H1 (cell line): ENCODE data around the gene ADGRA3. TPM values are rescaled to one million over a fixed set of nuclear protein-coding genes. Genes with fewer than 3 reads are reported as not detected.

Experiments used
- CTCF ChIA-PET: fragments of 300-600 bp; sonication (Branson Sonifier 250); formaldehyde crosslinking; loops from one replicate; lab custom pipeline; 2021; ENCODE audit not compliant: partially characterized antibody; lab: Charles Lee
- POLR2A ChIA-PET: fragments of 300-600 bp; sonication (Branson Sonifier 250); formaldehyde crosslinking; loops from one replicate; lab custom pipeline; 2021; ENCODE audit warnings: inconsistent platforms; ENCODE audit not compliant: partially characterized antibody; lab: Charles Lee
- DNase-seq, 2 experiments: peaks; one replicate each; pipeline versions ENCODE4 v3.0.0 to v3.0.0-alpha.2; 2010 to 2022; ENCODE audit warnings: low spot score in 2 of 2, low read depth in 1 of 2, mixed read lengths in 1 of 2
- FAIRE-seq: peaks from 2 replicates; lab custom pipeline; 2011; peaks lifted over from hg19 to GRCh38; lab: Jason Lieb, UNC
- H2AFZ ChIP-seq: 2 replicates; pipeline ENCODE4 v1.8.1; 2012; ENCODE audit warnings: low read length, inconsistent platforms
- H2AK5ac ChIP-seq: 2 replicates; pipeline ENCODE4 v1.6.1; 2013; ENCODE audit warnings: low read depth, low read length
- H2BK120ac ChIP-seq: replicated peaks from 2 replicates; pipeline ENCODE3; 2013; ENCODE audit warnings: low read depth, low read length, inconsistent platforms
- H2BK12ac ChIP-seq: 2 replicates; pipeline ENCODE4 v1.6.1; 2013; ENCODE audit warnings: low read depth, low read length
- H2BK15ac ChIP-seq: 2 replicates; pipeline ENCODE4 v1.6.1; 2013; ENCODE audit warnings: low read length
- H2BK20ac ChIP-seq: 2 replicates; pipeline ENCODE4 v1.6.1; 2013; ENCODE audit warnings: low read length
- H2BK5ac ChIP-seq: 2 replicates; pipeline ENCODE4 v1.6.1; 2013; ENCODE audit warnings: low read depth, low read length
- H3K14ac ChIP-seq: 2 replicates; pipeline ENCODE4 v1.6.1; 2013; ENCODE audit warnings: inconsistent platforms; ENCODE audit not compliant: insufficient read length
- H3K18ac ChIP-seq: 2 replicates; pipeline ENCODE4 v1.6.1; 2013; ENCODE audit warnings: low read length; ENCODE audit errors: extremely low read depth
- H3K23ac ChIP-seq: 2 replicates; pipeline ENCODE4 v1.6.1; 2013; ENCODE audit warnings: inconsistent platforms; ENCODE audit not compliant: insufficient read length
- H3K23me2 ChIP-seq: 2 replicates; pipeline ENCODE4 v1.6.1; 2013; ENCODE audit warnings: low read depth, low read length
- H3K27ac ChIP-seq: 2 replicates; pipeline ENCODE4 v1.6.1; 2011; ENCODE audit warnings: low read depth, low read length, inconsistent platforms
- H3K27me3 ChIP-seq, 4 experiments: replicated peaks in 1 of 4; 1 replicate in 1 of 4; 2 replicates in 3 of 4; pipeline versions ENCODE4 v1.6.1 to v1.8.1; 2011 to 2013; ENCODE audit warnings: low read length in 3 of 4, mild to moderate bottlenecking in 3 of 4, inconsistent platforms in 2 of 4, mixed read lengths in 2 of 4, moderate library complexity in 1 of 4; ENCODE audit not compliant: control insufficient read depth in 3 of 4, insufficient read depth in 3 of 4; ENCODE audit errors: extremely low read depth in 1 of 4
- H3K36me3 ChIP-seq, 4 experiments: 2 replicates each; pipeline versions ENCODE4 v1.6.1 to v1.8.1; 2011 to 2013; ENCODE audit warnings: mild to moderate bottlenecking in 4 of 4, low read length in 3 of 4, moderate library complexity in 2 of 4, control low read depth in 1 of 4, inconsistent platforms in 1 of 4; ENCODE audit not compliant: insufficient read depth in 4 of 4, control insufficient read depth in 2 of 4
- H3K4ac ChIP-seq: replicated peaks from 2 replicates; pipeline ENCODE3; 2013; ENCODE audit warnings: low read length, low read depth, mixed read lengths, inconsistent platforms; ENCODE audit not compliant: insufficient read length
- H3K4me1 ChIP-seq, 4 experiments: replicated peaks in 1 of 4; 1 replicate in 1 of 4; 2 replicates in 3 of 4; pipeline versions ENCODE4 v1.6.1 to v1.8.1; 2011 to 2013; ENCODE audit warnings: low read length in 3 of 4, inconsistent platforms in 2 of 4, mixed read lengths in 1 of 4; ENCODE audit not compliant: insufficient read depth in 4 of 4, control insufficient read depth in 3 of 4
- H3K4me2 ChIP-seq, 2 experiments: 2 replicates each; pipeline versions ENCODE4 v1.6.1 to v1.8.1; 2011 to 2013; ENCODE audit warnings: low read depth in 2 of 2, low read length in 2 of 2, control low read depth in 1 of 2, inconsistent platforms in 1 of 2, mild to moderate bottlenecking in 1 of 2; ENCODE audit not compliant: insufficient read depth in 1 of 2
- H3K4me3 ChIP-seq, 4 experiments: fragments of 200-600, 300-600 bp in 1 of 4; sonication (generic), shearing (Covaris generic), sonication (Bioruptor Twin) in 1 of 4; 2 replicates each; pipeline versions ENCODE4 v1.5.1 to v1.8.1; 2011 to 2016; ENCODE audit warnings: low read length in 4 of 4, low read depth in 3 of 4, control low read depth in 2 of 4, inconsistent platforms in 2 of 4, mild to moderate bottlenecking in 2 of 4, mixed read lengths in 1 of 4, moderate library complexity in 1 of 4; ENCODE audit not compliant: insufficient read depth in 2 of 4; ENCODE audit errors: extremely low read depth in 1 of 4
- H3K56ac ChIP-seq: replicated peaks from 2 replicates; pipeline ENCODE3; 2013; ENCODE audit warnings: low read depth, mild to moderate bottlenecking, mixed read lengths, low read length, inconsistent platforms; ENCODE audit not compliant: insufficient read length
- H3K79me1 ChIP-seq: 2 replicates; pipeline ENCODE4 v1.6.1; 2013; ENCODE audit warnings: low read depth, low read length, control low read depth
- H3K79me2 ChIP-seq, 2 experiments: 2 replicates each; pipeline versions ENCODE4 v1.6.1 to v1.8.1; 2012 to 2013; ENCODE audit warnings: low read length in 2 of 2, mild to moderate bottlenecking in 2 of 2, inconsistent platforms in 1 of 2; ENCODE audit not compliant: insufficient read depth in 2 of 2, control insufficient read depth in 1 of 2
- H3K9ac ChIP-seq, 4 experiments: replicated peaks in 1 of 4; 1 replicate in 1 of 4; 2 replicates in 3 of 4; pipeline versions ENCODE4 v1.6.1 to v1.8.1; 2011 to 2013; ENCODE audit warnings: low read depth in 3 of 4, low read length in 3 of 4, control low read depth in 2 of 4, mild to moderate bottlenecking in 2 of 4, moderate library complexity in 2 of 4, inconsistent platforms in 1 of 4; ENCODE audit errors: extremely low read depth in 1 of 4
- H3K9me3 ChIP-seq, 2 experiments: 2 replicates each; pipeline versions ENCODE4 v1.6.1 to v1.8.1; 2012 to 2013; ENCODE audit warnings: mild to moderate bottlenecking in 2 of 2, moderate library complexity in 2 of 2, control low read depth in 1 of 2, inconsistent platforms in 1 of 2, low read depth in 1 of 2, low read length in 1 of 2, mixed read lengths in 1 of 2; ENCODE audit not compliant: insufficient read depth in 2 of 2
- H4K20me1 ChIP-seq, 2 experiments: replicated peaks in 1 of 2; 2 replicates each; pipeline versions ENCODE3 to v1.8.1; 2011 to 2013; ENCODE audit warnings: inconsistent platforms in 2 of 2, low read length in 2 of 2, mild to moderate bottlenecking in 1 of 2; ENCODE audit not compliant: insufficient read depth in 2 of 2, control insufficient read depth in 1 of 2
- H4K5ac ChIP-seq: 2 replicates; pipeline ENCODE4 v1.6.1; 2013; ENCODE audit warnings: low read length, low read depth, mixed read lengths, inconsistent platforms; ENCODE audit not compliant: insufficient read length
- H4K8ac ChIP-seq: 2 replicates; pipeline ENCODE4 v1.8.0; 2013; ENCODE audit warnings: mild to moderate bottlenecking, moderate library complexity, low read length, inconsistent platforms; ENCODE audit not compliant: insufficient read depth; ENCODE audit errors: extremely low read depth
- H4K91ac ChIP-seq: replicated peaks from 2 replicates; pipeline ENCODE3; 2013; ENCODE audit warnings: low read length, mixed read lengths, inconsistent platforms; ENCODE audit not compliant: insufficient read length
- PHF8 ChIP-seq: fragments of 200-600 bp; sonication (generic); conservative IDR thresholded peaks from 2 replicates; pipeline ENCODE4 v1.7.1; 2012; ENCODE audit warnings: low read depth, mild to moderate bottlenecking, inconsistent platforms, low read length, moderate library complexity
- POU5F1 ChIP-seq: IDR thresholded peaks from 2 replicates; pipeline ENCODE4 v1.6.1; 2011; ENCODE audit warnings: low read depth, mild to moderate bottlenecking, low read length, moderate library complexity
- RFX5 ChIP-seq: IDR thresholded peaks from 2 replicates; pipeline ENCODE4 v1.6.1; 2011; ENCODE audit warnings: low read depth, low read length, improper control_type of control experiment, borderline replicate concordance
- SAP30 ChIP-seq: fragments of 300-600 bp; sonication (generic); IDR thresholded peaks from 2 replicates; pipeline ENCODE4 v1.7.1; 2012; ENCODE audit warnings: low read length, moderate library complexity, mild to moderate bottlenecking, inconsistent platforms; ENCODE audit not compliant: insufficient read depth, insufficient replicate concordance
- SP2 ChIP-seq: IDR thresholded peaks from 2 replicates; pipeline ENCODE4 v1.6.1; 2012; ENCODE audit warnings: mild to moderate bottlenecking, low read length, inconsistent platforms
- WGBS, 2 experiments: shearing (Covaris generic) in 1 of 2; methylation state at CpG; one replicate each; pipeline versions ENCODE4 v1.1.6 to v1.1.7; 2013 to 2015; ENCODE audit warnings: low lambda C conversion rate in 2 of 2, mixed read lengths in 2 of 2, inconsistent platforms in 1 of 2, low coverage in 1 of 2, missing lambda C conversion rate in 1 of 2; ENCODE audit not compliant: insufficient replicate concordance in 2 of 2, insufficient coverage in 1 of 2, insufficient read length in 1 of 2; ENCODE audit errors: extremely low coverage in 1 of 2, missing lambda C conversion rate in 1 of 2; 5-methylcytosine and 5-hydroxymethylcytosine counted together
- polyA plus RNA-seq, 7 experiments: library from polyadenylated mRNA; depleted of rRNA in 3 of 7; stranded (reverse) in 5 of 7; unstranded in 2 of 7; fragments of >200 nt in 5 of 7; fragments of 200-250 nt in 2 of 7; gene quantifications; 1 replicate in 5 of 7; 2 replicates in 1 of 7; 4 replicates in 1 of 7; pipeline versions ENCODE4 v1.2.1 to v1.2.3, GENCODE V29; 2011 to 2013; ENCODE audit warnings: missing spikeins in 2 of 7, mixed read lengths in 2 of 7
- total RNA-seq: library from RNA; stranded (reverse); fragmentation: NEBNext Ultra II Directional; extraction: Animal tissue kit (Norgen Biotek cat#: 25700); gene quantifications from 2 replicates; pipeline ENCODE4 v1.2.1, GENCODE V29; 2021
- TF ChIP-seq, protein P1 (sequence below), 3 experiments: IDR thresholded peaks; 1 replicate in 2 of 3; 2 replicates in 1 of 3; pipeline versions ENCODE4 v1.5.1 to v1.6.1; 2011; ENCODE audit warnings: low read length in 3 of 3, mild to moderate bottlenecking in 3 of 3, inconsistent platforms in 2 of 3, low read depth in 1 of 3, moderate library complexity in 1 of 3; ENCODE audit not compliant: insufficient read depth in 1 of 3; ENCODE audit errors: control extremely low read depth in 1 of 3

ADGRA3 gene
- total and polyA plus RNA-seq, 2 of the 8 experiments (the other 6 are each of a cell fraction or from before 2014, with no cell fraction given) = 31.5 to 63.0 TPM

DNA sequence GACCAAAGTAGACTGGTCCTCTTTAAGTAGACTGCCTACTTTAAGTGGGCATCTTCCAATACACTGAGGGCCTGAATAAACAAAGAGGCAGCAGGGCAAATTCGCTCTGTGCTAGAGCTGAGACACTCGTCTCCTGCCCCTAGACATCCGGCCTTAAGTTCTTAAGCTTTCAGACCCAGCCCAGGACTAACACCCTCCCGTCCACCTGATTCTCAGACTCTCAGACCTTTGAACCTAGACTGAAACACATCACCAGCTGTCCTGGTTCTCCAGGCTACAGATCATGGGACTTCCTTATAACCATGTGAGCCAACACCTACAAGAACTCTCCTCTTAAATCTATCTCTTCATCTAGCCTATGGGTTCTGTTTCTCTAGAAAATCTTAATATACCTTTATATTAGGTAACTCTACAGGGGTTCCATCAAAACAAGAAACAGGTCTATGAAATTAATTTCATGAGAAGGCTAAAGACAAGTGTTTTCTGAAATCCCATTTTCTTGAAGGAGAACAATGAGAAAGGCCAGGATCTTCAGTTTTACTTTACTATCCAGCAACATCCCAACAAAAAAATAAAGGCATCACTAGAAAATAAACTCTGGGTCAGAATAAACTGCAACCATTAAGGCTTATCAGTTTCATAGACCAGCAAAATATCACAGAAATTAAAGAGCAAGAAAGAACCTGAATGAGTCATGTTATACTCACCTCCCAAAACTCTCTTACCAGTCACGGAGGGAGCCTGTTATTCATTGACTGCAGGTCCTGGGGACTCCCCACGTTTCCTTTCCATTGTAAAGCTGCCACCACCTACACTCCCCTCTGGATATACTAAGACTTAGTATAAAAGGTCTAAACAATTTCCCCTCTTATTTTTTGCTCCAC lies 14.8 kb downstream of the ADGRA3 start:
- no peak overlapping the region for H3K23ac ChIP-seq
- H3K14ac ChIP-seq = no peak overlapping the region
- H3K79me1 ChIP-seq = peaks cover 10% of the 10 kb centered on the region
- no peak overlapping the region for H2BK120ac ChIP-seq
- no peak overlapping the region for H3K4me3 ChIP-seq
- H3K9me3 ChIP-seq = no peaks in the 10 kb centered on the region
- FAIRE-seq (no peak), DNase-seq (no peak)
- no peak overlapping the region for H4K5ac ChIP-seq
- peaks cover 0 to 30% (median 16%) of the 10 kb centered on the region in 4 experiments; a peak in 4 of 7 replicates for H3K4me1 ChIP-seq
- no peaks in the 10 kb centered on the region for H3K27me3 ChIP-seq
- 0 out of 2 replicates have a peak overlapping the region, but pooled peaks have one; percentile 73 for H2BK5ac ChIP-seq
- no peak overlapping the region for H4K91ac ChIP-seq
- no peak overlapping the region for H2AK5ac ChIP-seq
- no peak overlapping the region for H2BK15ac ChIP-seq
- no peak overlapping the region for H3K9ac ChIP-seq
- no peaks in the 10 kb centered on the region for H3K36me3 ChIP-seq
- H3K18ac ChIP-seq = no peak overlapping the region
- no peak overlapping the region for H2BK20ac ChIP-seq
- no peak overlapping the region for H3K27ac ChIP-seq
- peak overlapping the region in 1 of 2 experiments; percentile 6; a peak in 1 of 4 replicates for H3K4me2 ChIP-seq
- POLR2A ChIA-PET = interaction anchor here (1.2 to 1.6 kb wide), 2 partner anchors 15 to 202 kb away, joined by 4 to 13 read pairs; partner anchors contain the start of gene ADGRA3
- H2AFZ ChIP-seq = no peak overlapping the region
- H3K4ac ChIP-seq = no peak overlapping the region
- no peak overlapping the region for H3K56ac ChIP-seq
- H3K23me2 ChIP-seq = peaks cover 2% of the 10 kb centered on the region; the same call in 1 of the 2 replicates
- CTCF ChIA-PET = interaction anchor here (0.8 to 1.6 kb wide), 7 partner anchors 11 to 66 kb away, joined by 3 to 4 read pairs (median 4); no protein-coding TSS in a partner anchor
- H3K79me2 ChIP-seq = peaks cover 13 to 24% of the 10 kb centered on the region in 2 experiments
- no peak overlapping the region for H2BK12ac ChIP-seq
- H4K20me1 ChIP-seq = peaks cover 16 to 27% of the 10 kb centered on the region in 2 experiments
- no peak overlapping the region for H4K8ac ChIP-seq
- WGBS, 2 experiments = 67% methylated on average over 6 of the region's 6 CpGs; no CpG with 5 or more reads in 1 of the 2 experiments
- TF ChIP-seq SP2 (no peak), RFX5 (no peak), POU5F1 (no peak), SAP30 (no peak), PHF8 (no peak)
- TF ChIP-seq, protein P1, sequence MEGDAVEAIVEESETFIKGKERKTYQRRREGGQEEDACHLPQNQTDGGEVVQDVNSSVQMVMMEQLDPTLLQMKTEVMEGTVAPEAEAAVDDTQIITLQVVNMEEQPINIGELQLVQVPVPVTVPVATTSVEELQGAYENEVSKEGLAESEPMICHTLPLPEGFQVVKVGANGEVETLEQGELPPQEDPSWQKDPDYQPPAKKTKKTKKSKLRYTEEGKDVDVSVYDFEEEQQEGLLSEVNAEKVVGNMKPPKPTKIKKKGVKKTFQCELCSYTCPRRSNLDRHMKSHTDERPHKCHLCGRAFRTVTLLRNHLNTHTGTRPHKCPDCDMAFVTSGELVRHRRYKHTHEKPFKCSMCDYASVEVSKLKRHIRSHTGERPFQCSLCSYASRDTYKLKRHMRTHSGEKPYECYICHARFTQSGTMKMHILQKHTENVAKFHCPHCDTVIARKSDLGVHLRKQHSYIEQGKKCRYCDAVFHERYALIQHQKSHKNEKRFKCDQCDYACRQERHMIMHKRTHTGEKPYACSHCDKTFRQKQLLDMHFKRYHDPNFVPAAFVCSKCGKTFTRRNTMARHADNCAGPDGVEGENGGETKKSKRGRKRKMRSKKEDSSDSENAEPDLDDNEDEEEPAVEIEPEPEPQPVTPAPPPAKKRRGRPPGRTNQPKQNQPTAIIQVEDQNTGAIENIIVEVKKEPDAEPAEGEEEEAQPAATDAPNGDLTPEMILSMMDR (IDR thresholded peaks at IDR 0.05; ENCODE audit: control extremely low read depth in 1 of 3, insufficient read depth in 1 of 3, low read depth in 1 of 3, low read length in 3 of 3) = no peak
